AG09319 (cell line): Measurements from ENCODE around the gene ARHGAP27.

Experiments
- DNase-seq: peaks from one replicate; pipeline ENCODE4 v3.0.0-alpha.2; 2010; ENCODE audit warnings: low read depth; ENCODE audit errors: extremely low read depth
- CTCF ChIP-seq: IDR thresholded peaks from 2 replicates; pipeline ENCODE4 v1.5.1; 2011; ENCODE audit warnings: low read depth, mild to moderate bottlenecking, inconsistent platforms, low read length, moderate library complexity

Gene ARHGAP27

GRCh38 chr17:45423304-45423974 is 9.2 kb downstream of the ARHGAP27 start:
- DNase-seq: no peak
- no peak for TF ChIP-seq CTCF

GRCh38 chr17:45414990-45415881 is 17.4 kb downstream of the ARHGAP27 start:
- no peak for DNase-seq
- TF ChIP-seq CTCF: no peak

- DNase-seq: no peak
- no peak for TF ChIP-seq CTCF
Measured at GRCh38 chr17:45413498-45413923, 19.2 kb downstream of the ARHGAP27 start.

GRCh38 chr17:45411348-45412105 is 21.1 kb downstream of the ARHGAP27 start:
- no peak for TF ChIP-seq CTCF
- no peak for DNase-seq

- no peak for TF ChIP-seq CTCF
- DNase-seq: no peak
Measured at GRCh38 chr17:45410144-45411091, 22.3 kb downstream of the ARHGAP27 start.

- no peak for DNase-seq
- TF ChIP-seq CTCF: no peak
Measured at GRCh38 chr17:45409659-45410076, 23.0 kb downstream of the ARHGAP27 start.
